8988T (cell line): ENCODE results near the gene OR5K1.

Experiments used
- DNase-seq: peaks from one replicate; pipeline ENCODE4 v3.0.0; 2011

The OR5K1 gene

DNA sequence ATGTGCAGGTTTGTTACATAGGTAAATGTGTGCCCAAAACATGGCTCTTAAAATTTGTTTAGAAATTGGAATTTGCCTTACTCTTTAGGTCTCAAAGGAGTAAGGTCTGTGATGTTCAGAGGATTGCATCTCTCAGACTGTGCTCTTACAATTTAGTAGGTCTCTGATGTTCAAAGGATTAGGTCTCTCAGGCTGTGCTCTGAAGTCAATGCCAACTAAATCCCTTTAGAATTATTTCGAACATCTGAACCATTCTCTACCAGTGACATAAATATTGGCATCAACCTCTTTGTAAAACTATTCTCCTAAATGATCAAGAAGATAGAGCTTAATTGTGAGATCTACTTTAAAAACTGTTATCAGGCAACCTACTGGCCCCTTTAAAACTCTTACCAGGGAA is at the start of gene OR5K1:
OR5K1 (plus strand) TSS at position 301 of the 400 bp plus-strand sequence. CDS start 6,376 bp downstream, outside the sequence.
- DNase-seq: no peak

GRCh38 chr3:98432575-98432974 is 30.4 kb upstream of the OR5K1 start:
- no peak for DNase-seq

- DNase-seq: no peak
Observed at GRCh38 chr3:98433764-98434163, 29.2 kb upstream of the OR5K1 start.

DNA sequence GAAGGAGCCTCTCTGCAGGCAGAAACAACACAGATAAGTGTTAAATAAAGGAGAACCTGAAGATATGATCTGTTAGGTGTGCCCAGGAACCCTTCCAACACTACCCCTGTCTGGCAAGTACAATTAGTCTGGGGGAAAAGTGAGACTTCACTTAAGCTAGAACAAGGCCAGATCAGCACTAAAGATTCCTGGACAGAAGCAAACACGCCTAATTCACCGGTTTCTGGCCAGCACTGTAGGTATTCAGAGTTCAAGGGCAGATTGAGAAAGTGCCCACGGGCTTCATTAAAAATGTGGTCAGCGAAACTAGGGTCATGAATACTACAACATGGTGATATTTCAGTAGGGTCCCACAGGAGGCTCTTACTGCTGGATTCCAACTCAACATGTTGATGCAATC is 28.6 kb upstream of the OR5K1 start:
- DNase-seq: no peak

GRCh38 chr3:98440283-98440682 is 22.7 kb upstream of the OR5K1 start:
- no peak for DNase-seq

GRCh38 chr3:98445949-98446406 is 17.0 kb upstream of the OR5K1 start:
- DNase-seq: no peak

DNA sequence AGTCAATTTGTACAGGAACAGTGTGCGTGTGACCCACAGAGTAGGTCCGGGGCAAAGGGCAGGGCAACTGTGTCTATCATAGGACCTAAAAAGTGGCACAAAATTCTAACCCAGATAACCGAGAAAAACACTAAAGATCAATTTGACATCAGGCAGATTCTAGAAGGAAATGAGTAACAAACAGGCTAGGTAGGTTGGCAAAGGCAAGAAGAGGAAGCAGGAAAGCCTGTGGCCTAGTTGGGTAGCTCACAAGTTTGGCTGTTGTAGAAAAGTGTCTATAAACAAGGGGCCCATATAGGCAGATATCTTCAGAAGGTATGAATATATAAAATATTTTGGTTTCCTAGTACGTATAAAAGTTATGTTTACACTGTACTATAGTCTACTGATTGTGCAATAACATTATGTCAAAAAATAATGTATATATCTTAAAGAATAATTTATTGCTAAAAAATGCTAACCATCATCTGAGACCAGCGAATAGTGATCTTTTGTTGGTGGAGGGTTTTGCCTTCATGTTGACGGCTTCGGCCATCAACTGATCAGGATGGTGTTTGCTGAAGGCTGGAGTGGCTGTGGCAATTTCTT is 13.3 kb upstream of the OR5K1 start:
- no peak for DNase-seq

GRCh38 chr3:98450372-98450771 is 12.6 kb upstream of the OR5K1 start:
- DNase-seq: no peak

GRCh38 chr3:98453827-98454226 is 9.2 kb upstream of the OR5K1 start:
- DNase-seq: no peak

GRCh38 chr3:98454929-98455328 is 8.1 kb upstream of the OR5K1 start:
- no peak for DNase-seq

DNA sequence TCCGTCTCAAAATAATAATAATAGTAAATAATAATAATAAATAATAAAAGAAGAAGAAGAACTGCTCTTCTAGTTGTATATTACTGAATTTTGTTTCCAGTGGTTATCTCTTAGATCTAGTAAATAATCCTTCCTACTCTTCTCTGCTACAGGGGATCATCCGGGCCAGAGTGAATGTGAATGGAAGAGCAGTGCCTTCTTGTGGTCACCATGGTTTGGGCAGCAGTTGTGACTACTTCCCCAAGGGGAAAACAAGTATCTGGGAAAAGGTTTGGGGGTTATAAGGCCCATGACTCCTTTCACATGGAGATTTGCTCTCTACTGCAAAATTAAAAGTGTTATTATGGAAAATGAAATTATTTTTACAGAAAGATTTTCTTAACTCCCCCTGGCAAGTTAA is 5.5 kb upstream of the OR5K1 start:
- DNase-seq: no peak

DNA sequence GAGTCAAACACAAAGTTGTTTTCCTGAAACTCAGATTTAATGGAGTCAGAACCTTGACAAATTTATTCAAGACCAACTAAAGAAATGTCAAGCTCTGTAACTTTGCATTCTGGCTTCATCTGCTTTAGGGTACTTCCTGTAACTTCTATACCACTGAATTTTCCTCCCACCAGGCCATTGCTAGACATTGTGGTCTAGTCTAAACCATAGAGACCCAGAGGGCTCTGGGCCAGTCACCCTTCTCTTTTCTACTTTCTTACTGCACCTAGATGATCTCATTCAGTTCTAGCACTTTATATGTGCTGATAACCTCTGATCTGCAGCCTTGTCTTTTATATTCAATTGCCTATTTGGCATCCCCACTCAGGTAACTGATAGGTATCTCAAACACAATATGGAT is 2.8 kb upstream of the OR5K1 start:
- DNase-seq: no peak

GRCh38 chr3:98482717-98483482 is 19.9 kb downstream of the OR5K1 start:
- DNase-seq: no peak

GRCh38 chr3:98483626-98484025 is 20.6 kb downstream of the OR5K1 start:
- DNase-seq: no peak

DNA sequence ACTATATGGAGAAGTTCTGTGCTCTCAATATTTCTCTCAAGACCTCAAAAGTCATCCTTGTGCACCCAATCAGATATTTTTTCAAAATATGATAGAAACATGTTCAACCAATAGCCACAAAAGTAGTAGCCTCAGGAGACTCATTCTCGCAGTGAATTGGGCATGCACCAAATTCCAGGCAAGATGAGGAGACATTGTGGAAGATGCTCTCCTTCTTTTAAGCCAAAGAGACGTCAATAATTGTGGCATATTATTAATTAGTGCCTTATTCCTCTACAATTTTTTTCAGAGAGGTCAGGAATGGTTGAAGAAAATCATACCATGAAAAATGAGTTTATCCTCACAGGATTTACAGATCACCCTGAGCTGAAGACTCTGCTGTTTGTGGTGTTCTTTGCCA is 34.4 kb downstream of the OR5K1 start, which contains the start of gene OR5K2:
OR5K2 (plus strand) TSS at position 301 of the 400 bp plus-strand sequence; CDS start at position 301, 0 bp downstream.
- DNase-seq: no peak

DNA sequence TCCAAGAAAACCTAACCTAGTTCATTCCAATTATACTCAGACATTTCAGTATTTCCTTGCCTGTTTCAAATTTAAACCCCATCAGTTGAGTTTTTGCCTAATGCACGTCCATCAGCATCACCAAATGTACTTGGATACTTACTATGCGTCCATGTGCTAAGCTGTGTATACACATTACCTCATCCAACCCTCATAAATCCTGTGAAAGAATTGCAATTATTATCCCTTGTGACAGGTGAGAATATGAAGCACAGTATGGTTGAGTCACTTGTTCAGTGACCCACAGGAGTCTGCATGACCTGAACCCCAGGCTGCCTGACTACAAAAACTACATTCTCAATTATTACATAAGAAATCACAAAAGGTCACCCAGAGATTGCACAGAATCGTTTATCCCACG is 37.0 kb downstream of the OR5K1 start:
- no peak for DNase-seq

DNA sequence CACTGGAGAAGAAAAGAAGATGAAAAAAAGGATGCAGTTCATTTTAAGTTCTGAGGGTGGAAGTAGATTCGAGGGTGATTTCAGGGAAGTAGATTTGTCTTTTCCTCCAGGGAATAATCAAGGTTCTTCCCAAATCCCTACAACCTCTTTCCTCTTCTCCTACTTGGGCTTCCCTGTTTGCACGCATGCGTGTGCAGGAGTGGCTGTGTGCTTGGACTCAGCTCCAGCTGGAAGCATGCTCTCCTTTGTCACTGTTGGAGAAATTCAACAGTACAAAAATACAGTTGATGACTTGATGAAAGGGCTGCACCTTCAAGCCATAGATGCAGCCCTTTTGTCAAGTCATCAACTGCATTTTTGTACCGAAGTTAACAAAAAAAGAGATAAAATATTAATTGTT is 38.3 kb downstream of the OR5K1 start:
- DNase-seq: no peak

GRCh38 chr3:98501863-98502576 is 39.0 kb downstream of the OR5K1 start:
- no peak for DNase-seq

- DNase-seq: no peak
Observed at GRCh38 chr3:98504539-98504938, 41.5 kb downstream of the OR5K1 start.

GRCh38 chr3:98508582-98508981 is 45.6 kb downstream of the OR5K1 start:
- no peak for DNase-seq

DNA sequence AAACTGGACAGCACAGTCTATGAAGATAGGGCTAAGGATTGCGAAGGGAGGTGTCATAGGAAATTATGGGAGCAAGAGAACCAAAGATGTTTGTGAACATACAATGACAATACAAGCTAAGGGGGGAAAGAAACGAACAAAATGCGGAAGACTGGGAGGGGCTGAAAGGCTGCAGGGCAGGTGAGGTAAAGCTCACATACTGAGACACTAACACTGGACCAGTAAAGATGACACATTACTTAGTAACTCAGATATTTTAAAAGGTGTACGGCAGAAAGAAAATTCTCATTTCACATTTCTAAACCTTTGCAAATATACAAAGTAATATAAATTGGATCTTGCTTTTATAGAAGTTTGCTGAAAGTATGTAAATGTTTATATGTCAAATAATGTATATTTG is 49.6 kb downstream of the OR5K1 start:
- no peak for DNase-seq

GRCh38 chr3:98513091-98513511 is 50.1 kb downstream of the OR5K1 start:
- no peak for DNase-seq

DNA sequence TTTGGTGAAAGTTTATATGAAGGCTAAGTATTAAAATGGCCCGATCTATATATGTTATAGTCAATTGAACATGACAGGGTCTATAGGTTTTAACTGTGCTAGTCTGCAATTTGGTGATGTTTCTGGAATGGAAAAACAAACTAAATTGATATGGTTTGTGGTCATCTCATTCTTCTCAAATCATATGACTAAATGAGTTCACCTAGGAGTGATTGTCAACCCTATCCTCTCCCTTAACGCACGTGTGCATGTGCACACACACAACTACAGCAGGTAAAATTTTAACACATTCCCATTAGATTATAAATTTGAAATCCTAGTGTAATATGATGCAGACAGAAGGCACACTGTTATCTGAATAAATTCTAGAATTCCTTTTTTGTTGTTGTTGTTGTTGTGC is 50.7 kb downstream of the OR5K1 start:
- DNase-seq: no peak

- no peak for DNase-seq
Observed at GRCh38 chr3:98514948-98515347, 51.9 kb downstream of the OR5K1 start.
